Pancreas (tissue), 10 donors: ENCODE data around the gene MEGF11. TPM values are rescaled to one million over a fixed set of nuclear protein-coding genes. Genes with fewer than 3 reads are reported as not detected.

Experiments
- ATAC-seq, 4 donors: fragments of 200-7000 bp; cut with Tn5 transposase; one replicate each; pipeline versions ENCODE4 v1.8.0 to v1.9.1; 2020; ENCODE audit warnings: mild to moderate bottlenecking in 4 of 4, moderate library complexity in 4 of 4
- DNase-seq, 6 donors: peaks; one replicate each; pipeline ENCODE4 v3.0.0-alpha.2; 2020
- FAIRE-seq: peaks from 2 replicates; lab custom pipeline; 2012; peaks lifted over from hg19 to GRCh38; lab: Jason Lieb, UNC
- H3K27ac ChIP-seq, 4 donors: fragments of 200-600 bp; sonication (generic); 1 replicate in 3 of 4; 2 replicates in 1 of 4; pipeline versions ENCODE4 v1.5.0 to v1.8.0; 2020
- H3K27me3 ChIP-seq, 4 donors: fragments of 200-600 bp; one replicate each; pipeline ENCODE4 v1.8.0; 2021
- H3K36me3 ChIP-seq, 3 donors: fragments of 200-600 bp; sonication (generic) in 1 of 3; one replicate each; pipeline versions ENCODE4 v1.5.0 to v1.8.0; 2020 to 2021
- H3K4me1 ChIP-seq, 3 donors: fragments of 200-600 bp; one replicate each; pipeline ENCODE4 v1.8.0; 2021
- H3K4me3 ChIP-seq, 4 donors: fragments of 200-600 bp; sonication (generic) in 2 of 4; one replicate each; pipeline versions ENCODE4 v1.5.0 to v1.8.0; 2020 to 2021
- H3K9me3 ChIP-seq, 4 donors: fragments of 200-600 bp; one replicate each; pipeline ENCODE4 v1.8.0; 2021
- WGBS, 2 donors: extraction: QIAGEN DNeasy Blood & Tissue Kit; methylation state at CpG; one replicate each; pipeline ENCODE4 v1.1.7; 2013; 5-methylcytosine and 5-hydroxymethylcytosine counted together
- intact Hi-C, 3 donors: fragments of 100-400 bp; cut with DNase I; formaldehyde crosslinking; loops; one replicate each; pipeline versions ENCODE4 v1.11.1 to v1.14.2; 2022
- polyA plus RNA-seq, 2 donors: library from polyadenylated mRNA; stranded (reverse); fragments of 200-250 nt; gene quantifications; one replicate each; pipeline ENCODE4 v1.2.3, GENCODE V29; 2013
- total RNA-seq, 6 donors: library from RNA; stranded (reverse); fragmentation: NEBNext Ultra II Directional in 4 of 6; extraction: Animal tissue kit (Norgen Biotek cat#: 25700) in 4 of 6; gene quantifications; one replicate each; pipeline versions ENCODE4 v1.2.1 to v1.2.4, GENCODE V29; 2021 to 2023
- TF ChIP-seq, protein P1 (sequence below), 4 donors: fragments of 200-600 bp; sonication (generic) in 3 of 4; IDR thresholded peaks; one replicate each; pipeline versions ENCODE4 v1.5.0 to v1.8.0; 2021; ENCODE audit warnings: antibody characterized with exemption in 4 of 4
- donor health status: healthy with polysubstance abuse.
- donor health status: DM: no; HTN: no; CAD: no; lungs with moderate emphysema.
- donor health status: DM: no; HTN: no; CAD: no.
- donor health status: control.
- donor health status: control.
- donor health status: Bipolar disorder and iron deficiency.
- donor health status: DM: yes; HTN: yes; CAD: no.
- donor health status: DM: no; HTN: no; CAD: no.
- donor health status: DM: no; HTN: no; CAD: no.
- donor health status: DM: yes; HTN: yes; CAD: no.

MEGF11 gene
- total and polyA plus RNA-seq, 8 donors = 0.19 to 0.87 (median 0.37) TPM

DNA sequence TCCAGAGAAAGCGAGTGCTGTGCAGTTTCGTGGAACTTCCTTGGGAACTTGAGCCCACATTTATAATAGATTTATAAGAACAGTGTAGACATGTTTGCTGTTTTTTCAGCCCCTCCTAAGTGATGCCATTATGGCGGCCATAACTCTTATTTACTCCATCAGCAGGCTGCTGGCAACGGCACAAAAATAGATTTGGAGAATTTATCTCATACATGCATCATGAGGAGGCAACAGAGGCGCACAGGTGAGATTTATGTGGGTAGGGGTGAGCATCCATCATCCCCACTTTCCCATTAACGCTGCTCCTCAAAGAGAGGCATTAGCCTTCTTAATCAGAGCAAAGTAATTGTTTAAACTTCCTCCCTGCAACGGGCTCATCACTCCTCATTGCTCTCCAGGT is 201.7 kb downstream of the MEGF11 start:
- DNase-seq (no peak), FAIRE-seq (no peak), ATAC-seq (no peak)
- Histone ChIP-seq H3K9me3 (no peaks in the 10 kb centered on the region), H3K36me3 (no peaks in the 10 kb centered on the region), H3K4me1 (no peaks in the 10 kb centered on the region), H3K27ac (no peak overlapping the region), H3K4me3 (no peak overlapping the region), H3K27me3 (no peaks in the 10 kb centered on the region)
- intact Hi-C loops = no loop called here
- TF ChIP-seq, protein P1, sequence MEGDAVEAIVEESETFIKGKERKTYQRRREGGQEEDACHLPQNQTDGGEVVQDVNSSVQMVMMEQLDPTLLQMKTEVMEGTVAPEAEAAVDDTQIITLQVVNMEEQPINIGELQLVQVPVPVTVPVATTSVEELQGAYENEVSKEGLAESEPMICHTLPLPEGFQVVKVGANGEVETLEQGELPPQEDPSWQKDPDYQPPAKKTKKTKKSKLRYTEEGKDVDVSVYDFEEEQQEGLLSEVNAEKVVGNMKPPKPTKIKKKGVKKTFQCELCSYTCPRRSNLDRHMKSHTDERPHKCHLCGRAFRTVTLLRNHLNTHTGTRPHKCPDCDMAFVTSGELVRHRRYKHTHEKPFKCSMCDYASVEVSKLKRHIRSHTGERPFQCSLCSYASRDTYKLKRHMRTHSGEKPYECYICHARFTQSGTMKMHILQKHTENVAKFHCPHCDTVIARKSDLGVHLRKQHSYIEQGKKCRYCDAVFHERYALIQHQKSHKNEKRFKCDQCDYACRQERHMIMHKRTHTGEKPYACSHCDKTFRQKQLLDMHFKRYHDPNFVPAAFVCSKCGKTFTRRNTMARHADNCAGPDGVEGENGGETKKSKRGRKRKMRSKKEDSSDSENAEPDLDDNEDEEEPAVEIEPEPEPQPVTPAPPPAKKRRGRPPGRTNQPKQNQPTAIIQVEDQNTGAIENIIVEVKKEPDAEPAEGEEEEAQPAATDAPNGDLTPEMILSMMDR (IDR thresholded peaks at IDR 0.05) = no peak
- 74 to 76% methylated on average over 7 of the region's 7 CpGs for WGBS, 2 donors

DNA sequence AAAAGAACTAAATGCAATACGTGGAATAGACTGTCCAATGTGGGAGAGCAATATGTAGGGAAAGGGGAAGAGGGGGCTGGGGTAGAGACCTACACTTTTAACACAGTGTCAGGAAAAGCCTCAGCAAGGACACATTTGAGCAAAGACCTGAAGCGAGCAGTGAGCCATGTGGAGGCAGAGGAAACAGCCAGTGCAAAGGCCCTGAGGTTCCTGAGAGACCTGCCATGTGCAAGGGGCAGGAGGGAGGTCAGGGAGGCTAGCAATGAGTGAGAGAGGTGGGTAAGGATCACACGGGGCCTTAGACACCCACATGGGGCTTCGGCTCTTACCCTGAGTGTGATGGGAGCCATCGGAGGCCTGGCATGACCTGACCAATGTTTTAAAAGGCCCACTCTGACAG is 203.3 kb downstream of the MEGF11 start:
- ATAC-seq (no peak), DNase-seq (no peak), FAIRE-seq (no peak)
- H3K4me1 ChIP-seq = no peaks in the 10 kb centered on the region
- 83 to 91% methylated on average over 5 of the region's 5 CpGs for WGBS, 2 donors
- H3K27me3 ChIP-seq = no peaks in the 10 kb centered on the region
- H3K36me3 ChIP-seq = no peaks in the 10 kb centered on the region
- intact Hi-C loops = no loop called here
- H3K4me3 ChIP-seq = no peak overlapping the region
- no peaks in the 10 kb centered on the region for H3K9me3 ChIP-seq
- TF ChIP-seq, protein P1 (IDR thresholded peaks at IDR 0.05) = no peak
- H3K27ac ChIP-seq = no peak overlapping the region

DNA sequence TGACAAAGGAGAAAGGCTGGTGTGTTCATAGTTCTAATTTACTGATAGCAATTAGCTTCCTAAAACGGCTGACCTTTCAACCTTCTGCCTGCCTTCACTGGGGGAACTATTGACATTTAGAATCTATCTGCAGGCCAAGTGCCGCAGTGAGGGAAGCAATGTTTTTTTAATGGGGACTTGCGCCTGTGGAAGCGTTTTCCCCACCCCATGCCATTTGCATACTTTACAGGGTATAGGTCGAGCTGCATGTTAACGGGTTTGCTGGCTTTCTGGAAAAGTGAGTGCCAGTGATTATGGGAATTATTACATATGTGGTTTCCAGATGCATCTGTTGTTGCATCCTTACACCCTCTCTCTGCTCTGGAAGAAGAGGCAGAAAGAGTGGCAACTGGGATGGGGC is 204.2 kb downstream of the MEGF11 start:
- WGBS, 2 donors = 77 to 81% methylated on average over 6 of the region's 6 CpGs
- DNase-seq (no peak), ATAC-seq (no peak), FAIRE-seq (no peak)
- Histone ChIP-seq H3K9me3 (no peaks in the 10 kb centered on the region), H3K36me3 (no peaks in the 10 kb centered on the region), H3K27ac (no peak overlapping the region), H3K4me1 (no peaks in the 10 kb centered on the region), H3K27me3 (no peaks in the 10 kb centered on the region), H3K4me3 (no peak overlapping the region)
- intact Hi-C loops = no loop called here
- TF ChIP-seq, protein P1 (IDR thresholded peaks at IDR 0.05) = no peak

DNA sequence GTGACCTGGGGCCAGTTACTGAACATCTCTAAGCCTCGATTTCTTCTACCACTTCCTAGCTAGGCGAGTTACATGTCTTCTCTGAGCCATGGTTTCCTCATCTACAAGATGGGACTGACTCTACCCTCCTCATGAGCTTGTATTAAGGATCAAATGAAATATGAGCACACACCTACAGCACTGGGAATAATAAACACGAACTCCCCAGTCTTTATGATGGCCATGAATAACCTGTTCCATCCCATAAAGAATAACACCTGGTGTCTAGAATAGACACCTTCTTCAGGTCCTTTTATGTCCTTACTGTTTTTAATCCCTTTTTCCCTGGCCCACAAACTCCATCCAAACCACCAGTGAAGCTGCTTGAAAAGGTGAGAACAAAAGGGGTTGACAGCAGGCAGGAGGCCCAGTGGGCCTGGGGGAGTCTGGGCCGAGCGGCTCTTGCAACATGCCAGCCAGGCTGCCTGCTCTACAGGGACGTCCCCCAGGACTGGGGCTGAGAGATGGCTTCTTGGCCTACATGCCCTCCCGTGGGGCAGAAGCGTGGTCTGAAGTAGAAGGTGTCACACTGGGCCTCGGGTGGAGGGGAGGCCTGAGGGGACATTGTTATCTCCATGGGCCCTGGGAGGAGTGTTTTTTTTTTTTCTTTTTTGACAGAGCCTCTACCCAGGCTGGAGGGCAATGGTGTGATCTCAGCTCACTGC is 206.1 kb downstream of the MEGF11 start:
- no peaks in the 10 kb centered on the region for H3K27me3 ChIP-seq
- intact Hi-C loops = no loop called here

DNA sequence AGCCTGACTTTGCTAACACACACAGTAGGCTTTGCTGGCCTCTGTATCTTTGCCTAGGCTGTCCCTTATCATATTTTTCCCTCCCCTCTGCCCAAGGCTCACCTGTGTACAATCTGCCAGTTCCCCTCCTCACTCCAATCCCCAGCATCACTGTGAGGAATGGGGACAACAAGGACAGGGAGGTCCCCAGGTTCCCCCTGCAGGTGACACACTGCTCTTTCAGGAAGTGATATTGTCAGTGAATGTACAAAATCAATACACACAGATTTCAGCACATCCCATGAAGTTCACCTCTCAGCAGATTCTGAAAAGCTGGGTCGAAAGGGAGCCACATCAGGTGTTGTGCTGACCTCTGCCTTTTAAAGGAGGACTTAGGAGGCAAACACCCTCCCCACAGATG is 206.8 kb downstream of the MEGF11 start:
- H3K27ac ChIP-seq = no peak overlapping the region
- no peaks in the 10 kb centered on the region for H3K27me3 ChIP-seq
- H3K4me3 ChIP-seq = no peak overlapping the region
- H3K9me3 ChIP-seq = no peaks in the 10 kb centered on the region
- H3K36me3 ChIP-seq = no peaks in the 10 kb centered on the region
- peaks cover 0 to 3% (median 0%) of the 10 kb centered on the region in 3 donors for H3K4me1 ChIP-seq
- FAIRE-seq = no peak
- DNase-seq = no peak
- WGBS, 2 donors = 52 to 55% methylated on average over 1 of the region's 1 CpG
- intact Hi-C loops = no loop called here
- TF ChIP-seq, protein P1 (IDR thresholded peaks at IDR 0.05) = no peak
- no peak for ATAC-seq

More for the DNA sequence above, 206.1 kb downstream of the MEGF11 start:
- DNase-seq = no peak
- Histone ChIP-seq H3K4me1 (peaks cover 0 to 3% (median 0%) of the 10 kb centered on the region in 3 donors), H3K27ac (no peak overlapping the region), H3K4me3 (no peak overlapping the region), H3K36me3 (no peaks in the 10 kb centered on the region), H3K9me3 (no peaks in the 10 kb centered on the region)
- ATAC-seq = no peak
- 90 to 94% methylated on average over 9 of the region's 9 CpGs for WGBS, 2 donors
- no peak for FAIRE-seq
- TF ChIP-seq, protein P1 (IDR thresholded peaks at IDR 0.05) = no peak
